Measurements from ENCODE around the gene FGF11. TPM values are rescaled to one million over a fixed set of nuclear protein-coding genes. Genes with fewer than 3 reads are reported as not detected.

Gene FGF11
- total and polyA plus RNA-seq, 12 donors: 10.2 to 76.7 (median 22.2) TPM

DNA sequence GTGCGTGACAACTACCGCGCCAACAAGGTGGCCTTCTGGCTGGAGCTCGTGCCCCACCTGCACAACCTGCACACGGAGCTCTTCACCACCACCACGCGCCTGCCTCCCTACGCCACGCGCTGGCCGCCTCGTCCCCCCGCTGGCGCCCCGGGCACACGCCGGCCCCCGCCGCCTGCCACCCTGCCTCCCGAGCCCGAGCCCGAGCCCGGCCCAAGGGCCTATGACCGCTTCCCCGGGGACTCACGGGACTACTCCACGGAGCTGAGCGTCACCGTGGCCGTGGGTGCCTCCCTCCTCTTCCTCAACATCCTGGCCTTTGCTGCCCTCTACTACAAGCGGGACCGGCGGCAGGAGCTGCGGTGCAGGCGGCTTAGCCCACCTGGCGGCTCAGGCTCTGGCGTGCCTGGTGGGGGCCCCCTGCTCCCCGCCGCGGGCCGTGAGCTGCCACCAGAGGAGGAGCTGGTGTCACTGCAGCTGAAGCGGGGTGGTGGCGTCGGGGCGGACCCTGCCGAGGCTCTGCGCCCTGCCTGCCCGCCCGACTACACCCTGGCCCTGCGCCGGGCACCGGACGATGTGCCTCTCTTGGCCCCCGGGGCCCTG, 22.2 kb upstream of the FGF11 start:
- Histone ChIP-seq H3K4me1 (replicated peaks in 1 of 2) (no peaks in the 10 kb centered on the region), H3K27me3 (no peaks in the 10 kb centered on the region), H3K4me3 (no peak overlapping the region), H3K36me3 (replicated peaks in 1 of 2) (no peaks in the 10 kb centered on the region), H3K27ac (no peak overlapping the region), H3K9me3 (replicated peaks in 1 of 3) (no peaks in the 10 kb centered on the region)
- no peak for DNase-seq
- TF ChIP-seq CTCF (IDR thresholded peaks at IDR 0.05): no peak
- TF ChIP-seq POLR2A (IDR thresholded peaks at IDR 0.05): no peak
- intact Hi-C loops (cut with DNase I): no loop called here
- WGBS, 4 donors: 92 to 97% (median 95%) methylated on average over 30 to 54 of the region's 54 CpGs

- TF ChIP-seq POLR2A (IDR thresholded peaks at IDR 0.05) (no peak), CTCF (IDR thresholded peaks at IDR 0.05) (no peak)
- intact Hi-C loops (cut with DNase I): no loop called here
- Histone ChIP-seq H3K27ac (no peak overlapping the region), H3K36me3 (replicated peaks in 1 of 2) (no peaks in the 10 kb centered on the region), H3K4me1 (replicated peaks in 1 of 2) (no peaks in the 10 kb centered on the region), H3K4me3 (no peak overlapping the region), H3K27me3 (no peaks in the 10 kb centered on the region), H3K9me3 (replicated peaks in 1 of 3) (no peaks in the 10 kb centered on the region)
- WGBS, 4 donors: 59 to 70% (median 66%) methylated on average over 11 to 18 of the region's 18 CpGs
- no peak for DNase-seq
Observed at GRCh38 chr17:7418472-7419152, 20.7 kb upstream of the FGF11 start.

GRCh38 chr17:7419819-7420610, 19.3 kb upstream of the FGF11 start, which contains the start of gene SPEM1:
Gene SPEM1, plus strand, starts transcription at chr17:7420324. Its CDS starts 61 bp downstream, at chr17:7420385.
- TF ChIP-seq CTCF (IDR thresholded peaks at IDR 0.05) (no peak), POLR2A (IDR thresholded peaks at IDR 0.05) (no peak)
- no peak for DNase-seq
- H3K27me3 ChIP-seq: no peaks in the 10 kb centered on the region
- H3K4me3 ChIP-seq: no peak within 1 kb of the TSS
- H3K9me3 ChIP-seq (replicated peaks in 1 of 3): no peaks in the 10 kb centered on the region
- H3K4me1 ChIP-seq (replicated peaks in 1 of 2): no peaks in the 10 kb centered on the region
- H3K36me3 ChIP-seq (replicated peaks in 1 of 2): no peaks in the 10 kb centered on the region
- H3K27ac ChIP-seq: no peak within 1 kb of the TSS
- WGBS, 4 donors: 44 to 75% (median 75%) methylated on average over 8 to 17 of the region's 17 CpGs
- intact Hi-C loops (cut with DNase I): no loop called here

DNA sequence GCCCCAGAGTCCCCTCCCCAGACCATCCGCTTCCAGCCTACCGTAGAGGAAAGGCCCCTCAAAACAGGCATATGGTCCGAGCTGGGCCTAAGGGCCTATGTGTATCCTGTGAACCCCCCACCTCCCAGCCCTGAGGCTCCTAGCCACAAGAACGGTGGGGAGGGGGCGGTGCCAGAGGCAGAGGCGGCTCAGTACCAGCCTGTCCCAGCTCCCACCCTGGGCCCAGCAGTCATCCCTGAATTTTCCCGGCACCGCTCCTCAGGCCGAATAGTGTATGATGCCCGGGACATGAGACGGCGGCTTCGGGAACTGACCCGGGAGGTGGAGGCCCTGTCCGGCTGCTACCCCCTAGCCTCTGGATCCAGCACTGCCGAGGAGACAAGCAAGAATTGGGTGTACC, 18.1 kb upstream of the FGF11 start:
- no peak for DNase-seq
- Histone ChIP-seq H3K4me3 (no peak overlapping the region), H3K9me3 (replicated peaks in 1 of 3) (no peaks in the 10 kb centered on the region), H3K36me3 (replicated peaks in 1 of 2) (no peaks in the 10 kb centered on the region), H3K4me1 (replicated peaks in 1 of 2) (no peaks in the 10 kb centered on the region), H3K27ac (no peak overlapping the region), H3K27me3 (no peaks in the 10 kb centered on the region)
- intact Hi-C loops (cut with DNase I): no loop called here
- TF ChIP-seq CTCF (IDR thresholded peaks at IDR 0.05): no peak
- no peak for TF ChIP-seq POLR2A (IDR thresholded peaks at IDR 0.05)
- 77 to 96% (median 93%) methylated on average over 2 to 16 of the region's 16 CpGs for WGBS, 4 donors

Measured in adrenal gland (tissue), 12 donors.